Inflammatory macrophage treated with lipopolysaccharide for 4 hours (primary cell): ENCODE measurements around the gene SAMM50.

ENCODE experiments used
- DNase-seq: peaks from one replicate; pipeline ENCODE4 v3.0.0-alpha.2; 2020

The SAMM50 gene

DNA sequence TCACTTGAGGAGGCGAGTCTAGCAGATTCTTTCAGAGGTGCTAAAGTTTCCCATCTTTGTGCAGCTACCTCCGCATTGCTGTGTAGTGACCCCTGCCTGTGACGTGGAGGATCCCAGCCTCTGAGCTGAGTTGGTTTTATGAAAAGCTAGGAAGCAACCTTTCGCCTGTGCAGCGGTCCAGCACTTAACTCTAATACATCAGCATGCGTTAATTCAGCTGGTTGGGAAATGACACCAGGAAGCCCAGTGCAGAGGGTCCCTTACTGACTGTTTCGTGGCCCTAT is 8.9 kb upstream of the SAMM50 start:
- DNase-seq, result no peak

DNA sequence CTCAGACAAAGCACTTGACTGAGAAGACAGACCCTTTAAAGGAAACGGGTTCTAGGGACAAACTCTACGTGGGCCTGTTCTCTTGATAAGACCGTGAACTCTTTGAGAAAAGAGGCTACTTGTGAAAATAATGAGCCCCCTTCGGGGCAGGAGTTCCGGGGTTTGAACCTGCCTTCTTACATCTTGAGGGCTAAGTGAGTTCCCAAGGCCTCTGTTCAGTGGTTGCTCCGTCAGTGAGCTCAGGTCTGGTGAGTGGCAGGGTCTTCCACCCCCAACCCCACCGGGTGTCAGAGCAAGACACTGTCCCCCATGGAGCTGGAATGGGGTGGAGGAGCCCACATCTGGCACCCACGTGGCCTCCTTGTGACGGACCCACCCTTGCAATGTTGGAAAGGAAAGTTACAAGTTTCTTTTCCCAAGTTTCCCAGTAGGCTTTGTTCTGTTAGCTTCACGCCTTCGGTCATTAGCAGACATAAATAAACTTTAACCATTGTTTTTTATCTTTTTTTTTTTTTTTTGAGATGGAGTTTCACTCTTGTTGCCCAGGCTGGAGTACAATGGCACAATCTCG is 6.3 kb upstream of the SAMM50 start:
- DNase-seq, result no peak

DNA sequence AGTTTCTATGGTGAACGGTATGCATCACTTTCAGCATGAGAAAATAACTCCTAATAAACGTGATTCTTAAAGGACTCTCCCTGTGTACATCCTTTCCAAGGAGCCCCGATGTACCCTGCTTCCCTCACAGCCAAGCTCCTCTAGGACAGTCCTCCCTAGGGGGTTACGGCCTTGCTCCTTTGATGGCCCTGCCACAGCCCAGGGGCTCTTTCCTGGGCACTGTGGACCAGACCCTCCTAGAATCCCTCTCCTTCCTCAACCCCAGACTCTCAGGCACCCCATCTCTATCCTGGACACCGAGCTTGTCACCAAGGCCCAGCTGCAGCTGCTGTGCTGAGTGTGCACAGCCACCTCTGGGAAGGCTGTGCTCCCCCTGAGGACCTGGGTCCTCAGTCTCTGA is 3.9 kb upstream of the SAMM50 start:
- no peak for DNase-seq

DNA sequence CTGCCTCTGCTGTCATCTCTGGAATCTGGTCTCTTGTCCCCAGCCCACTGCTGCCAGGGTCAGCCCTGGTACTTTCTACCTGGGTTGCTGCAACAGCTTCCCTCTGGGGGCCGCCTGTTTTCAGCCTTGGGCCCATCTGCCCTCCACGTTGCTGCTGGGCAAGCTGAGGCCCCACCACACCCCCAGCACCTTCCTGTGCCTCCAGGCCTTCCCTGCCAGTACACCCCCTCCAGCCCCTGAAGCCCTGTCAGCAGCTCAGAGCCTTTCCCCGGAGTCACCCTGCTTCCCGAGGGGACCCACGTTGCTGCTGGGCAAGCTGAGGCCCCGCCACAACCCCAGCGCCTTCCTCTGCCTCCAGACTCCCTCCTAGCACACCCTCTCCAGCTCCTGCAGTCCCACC is 3.3 kb upstream of the SAMM50 start:
- no peak for DNase-seq

DNA sequence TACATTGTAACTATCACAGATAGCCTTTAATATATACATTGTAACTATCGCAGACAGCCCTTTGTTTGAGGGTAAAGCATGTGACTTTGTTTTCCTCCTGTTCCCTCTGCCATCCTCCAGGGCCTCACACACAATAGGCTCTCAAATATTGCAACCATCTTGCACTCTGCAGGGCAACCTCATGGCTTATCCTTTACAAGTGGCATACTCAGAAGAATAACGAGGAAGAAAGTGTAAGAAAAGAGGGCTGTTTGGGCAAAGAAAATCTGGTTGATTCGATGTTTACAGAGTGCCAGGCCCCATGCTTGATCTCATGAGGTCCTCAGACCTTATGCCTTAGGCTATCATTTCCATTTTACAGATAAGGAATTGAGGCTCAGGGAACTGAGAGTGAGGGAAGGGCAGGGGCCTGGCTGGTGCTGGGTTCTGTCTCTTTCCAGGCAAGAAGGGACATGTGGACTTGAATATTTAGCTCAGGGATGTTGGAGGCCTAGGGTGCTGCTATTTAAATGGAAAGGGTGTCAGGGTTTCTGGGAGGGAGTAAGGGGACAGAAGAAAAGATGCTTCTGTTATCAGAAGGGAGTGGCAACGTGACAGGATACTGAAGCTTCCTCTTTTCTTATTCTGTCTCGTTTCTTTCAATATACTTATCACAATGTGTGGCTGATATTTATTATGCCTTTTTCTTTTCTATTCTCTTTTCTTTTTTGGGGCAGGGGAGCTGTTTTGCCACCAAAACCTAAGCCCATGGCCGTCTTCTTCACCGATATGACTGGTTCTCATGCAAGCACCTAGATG is 1.1 kb upstream of the SAMM50 start:
- DNase-seq, result peak; percentile 5

DNA sequence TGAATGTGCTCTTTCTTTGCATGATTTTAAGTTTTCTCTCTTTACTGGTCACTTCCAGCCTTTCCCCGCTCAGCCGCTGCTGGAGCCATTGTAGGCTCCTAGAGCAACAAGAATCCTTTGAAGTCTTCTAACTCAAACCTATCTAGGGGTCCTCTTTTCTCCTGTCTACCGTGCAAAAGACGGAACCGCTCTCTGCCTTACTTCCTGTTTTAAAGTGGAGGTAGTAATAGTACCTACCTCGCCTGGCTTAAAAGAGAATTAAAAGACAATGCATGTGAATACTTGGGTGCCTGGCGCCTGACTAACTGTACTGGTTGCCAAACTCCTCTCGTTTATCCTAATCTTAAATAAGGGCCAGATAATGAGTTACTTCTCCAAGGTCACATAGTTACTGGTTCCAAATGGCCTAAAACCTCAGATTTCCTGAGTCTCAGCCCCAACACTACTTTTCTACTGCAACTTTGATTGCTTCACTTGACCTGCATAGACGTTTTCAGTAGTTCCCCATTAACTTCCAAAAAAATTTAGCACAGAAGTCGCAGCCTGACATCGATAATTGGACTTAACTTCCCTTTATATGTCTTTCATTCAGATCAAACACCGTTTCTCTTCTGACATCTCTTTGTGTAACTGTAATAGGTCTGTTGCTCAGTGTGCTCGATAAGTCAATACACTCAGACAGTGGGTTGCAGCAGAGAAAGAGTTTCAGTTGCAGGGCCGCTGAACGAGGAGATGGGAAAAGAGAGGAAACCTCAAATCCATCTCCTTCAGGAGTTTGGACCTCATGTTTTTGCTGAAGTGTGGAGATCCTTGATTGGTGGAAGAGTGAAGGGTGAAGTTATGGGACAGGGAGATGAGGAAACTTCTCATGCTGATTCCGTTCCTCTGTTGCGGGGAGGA is 891 bp downstream of the SAMM50 start:
- peak; percentile 21 for DNase-seq

DNA sequence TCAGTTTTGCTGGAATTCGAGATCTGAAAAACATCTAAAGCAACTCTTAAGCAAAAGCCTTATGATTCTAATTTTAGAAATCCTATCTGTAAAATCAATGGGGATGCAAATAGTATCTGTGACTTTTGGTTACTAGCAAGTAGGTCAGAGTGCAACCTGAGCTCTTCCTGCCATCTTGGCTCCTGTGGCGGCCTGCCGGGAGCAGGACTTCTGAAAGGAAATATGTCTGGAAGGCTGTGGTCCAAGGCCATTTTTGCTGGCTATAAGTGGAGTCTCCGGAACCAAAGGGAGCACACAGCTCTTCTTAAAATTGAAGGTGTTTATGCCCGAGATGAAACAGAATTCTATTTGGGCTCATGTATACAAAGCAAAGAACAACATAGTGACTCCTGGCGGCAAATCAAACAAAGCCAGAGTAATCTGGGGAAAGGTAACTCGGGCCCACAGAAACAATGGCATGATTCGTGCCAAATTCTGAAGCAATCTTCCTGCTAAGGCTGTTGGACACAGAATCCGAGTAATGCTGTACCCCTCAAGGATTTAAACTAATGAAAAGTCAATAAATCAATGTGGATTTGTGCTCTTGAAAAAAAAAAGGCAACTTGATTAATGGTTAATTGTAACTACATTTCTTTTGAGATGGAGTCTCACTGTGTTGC is 1.7 kb downstream of the SAMM50 start:
- DNase-seq, result no peak

DNA sequence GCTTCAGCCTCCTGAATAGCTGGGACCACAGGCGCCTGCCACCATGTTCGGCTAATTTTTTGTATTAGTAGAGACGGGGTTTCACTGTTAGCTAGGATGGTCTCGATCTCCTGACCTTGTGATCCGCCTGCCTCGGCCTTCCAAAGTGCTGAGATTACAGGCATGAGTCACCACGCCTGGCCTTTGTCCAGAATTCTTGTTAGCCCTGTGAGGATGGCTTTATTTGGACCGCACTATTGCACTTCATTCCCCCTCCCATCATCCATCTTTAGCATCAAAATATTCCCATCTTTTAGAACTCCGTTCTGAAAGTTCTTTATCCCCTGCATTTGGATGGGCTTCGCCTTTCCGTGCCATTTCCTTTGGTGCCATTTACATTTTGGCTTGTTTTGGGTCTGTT is 2.6 kb downstream of the SAMM50 start:
- no peak for DNase-seq

DNA sequence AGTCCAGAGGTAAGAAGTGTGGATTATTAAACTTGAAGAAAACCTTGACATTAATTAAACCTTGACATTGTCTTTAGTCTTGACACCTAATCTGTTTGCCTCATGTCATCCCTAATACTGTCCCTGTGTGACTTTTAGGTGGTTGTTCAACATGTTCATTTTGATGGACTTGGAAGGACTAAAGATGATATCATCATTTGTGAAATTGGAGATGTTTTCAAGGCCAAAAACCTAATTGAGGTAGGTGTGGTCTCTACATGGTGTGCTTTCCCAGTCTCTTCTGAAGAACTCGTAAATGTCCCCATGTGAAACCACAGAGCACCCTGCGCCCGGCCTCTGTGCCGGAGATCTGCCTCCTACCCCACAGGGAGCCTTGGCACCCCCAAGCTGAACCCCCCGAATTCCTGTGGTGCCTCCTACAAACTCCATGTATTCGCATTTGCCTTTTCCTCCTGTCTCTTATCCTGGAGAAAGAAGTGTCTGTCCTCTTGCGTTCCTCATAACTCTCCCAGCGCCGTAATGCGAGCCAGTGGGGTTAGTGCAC is 9.1 kb downstream of the SAMM50 start:
- DNase-seq, result no peak

DNA sequence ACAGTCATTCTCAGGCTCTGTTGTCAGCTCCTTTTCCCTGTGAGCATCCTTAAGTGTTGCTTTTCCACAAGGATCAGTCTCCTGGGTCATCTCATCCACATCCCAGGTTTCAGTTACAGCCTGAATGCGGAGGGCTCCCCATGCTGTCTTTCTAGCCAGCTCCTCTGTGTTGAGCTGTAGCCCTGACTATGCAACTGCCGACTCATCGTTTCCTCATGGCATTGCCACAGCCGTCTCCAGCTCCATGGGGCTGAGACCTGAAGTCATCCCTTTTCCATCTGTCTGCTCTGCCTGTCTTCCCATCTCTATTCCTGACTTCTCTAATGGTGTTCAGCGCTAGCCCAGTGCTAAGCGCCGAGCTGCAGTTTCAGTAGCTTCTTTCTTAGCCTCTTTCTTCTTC is 11.8 kb downstream of the SAMM50 start:
- DNase-seq, result no peak

DNA sequence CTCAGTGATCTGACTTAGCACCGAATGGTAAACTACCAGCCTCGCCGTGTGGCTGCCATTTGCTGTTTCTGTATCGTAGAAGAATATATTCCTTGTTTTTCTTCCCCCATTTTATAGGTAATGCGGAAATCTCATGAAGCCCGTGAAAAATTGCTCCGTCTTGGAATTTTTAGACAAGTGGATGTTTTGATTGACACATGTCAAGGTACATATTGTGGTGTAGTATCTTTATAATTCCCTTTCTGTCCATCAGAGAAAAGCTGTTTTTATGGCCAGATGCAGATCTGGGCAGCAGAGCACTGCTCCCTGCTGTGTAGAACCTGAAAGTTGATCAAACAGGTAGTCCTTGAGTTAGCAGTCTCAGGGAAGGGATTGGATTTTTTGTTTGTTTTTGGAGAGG is 13.4 kb downstream of the SAMM50 start:
- DNase-seq, result no peak

DNA sequence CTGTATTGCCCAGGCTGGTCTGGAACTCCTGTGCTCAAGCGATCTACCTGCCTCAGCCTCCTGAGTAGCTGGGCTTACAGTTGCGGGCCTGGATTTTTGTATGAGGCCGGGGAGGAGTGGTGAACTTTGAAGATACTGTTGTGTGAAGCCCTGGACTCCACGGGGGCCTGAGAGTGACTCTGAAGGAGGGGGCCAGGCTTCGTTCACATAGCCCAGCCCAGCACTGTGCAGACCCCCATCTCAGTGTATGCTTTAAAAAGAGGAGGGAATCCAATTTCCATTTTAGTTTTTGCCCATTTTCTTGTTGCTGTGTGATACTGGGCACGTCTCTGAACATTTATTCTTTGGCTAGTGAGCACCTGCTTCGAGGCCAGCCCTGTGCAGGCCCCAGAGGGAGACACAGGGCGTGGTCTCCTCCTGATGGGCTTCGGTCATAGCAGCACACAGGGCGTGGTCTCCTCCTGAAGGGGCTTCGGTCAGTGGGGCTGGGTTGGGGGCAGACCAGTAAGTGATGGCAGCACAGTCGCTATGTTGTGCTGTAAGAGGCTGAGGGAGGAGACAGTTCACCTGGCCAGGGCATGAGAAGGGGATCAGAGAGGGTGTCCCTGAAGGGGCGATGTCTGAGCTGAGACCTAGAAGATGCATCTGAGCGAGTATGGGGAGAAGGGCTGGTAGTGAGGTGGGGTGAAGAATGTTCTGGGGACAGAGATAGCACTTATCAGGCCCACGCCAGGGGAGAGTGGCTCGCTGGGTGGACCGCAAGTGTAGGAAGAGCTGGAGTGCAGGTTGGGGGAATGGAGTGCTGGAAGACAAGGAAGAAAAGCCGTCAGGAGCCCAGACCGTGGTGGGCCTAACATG is 14.0 kb downstream of the SAMM50 start:
- no peak for DNase-seq

DNA sequence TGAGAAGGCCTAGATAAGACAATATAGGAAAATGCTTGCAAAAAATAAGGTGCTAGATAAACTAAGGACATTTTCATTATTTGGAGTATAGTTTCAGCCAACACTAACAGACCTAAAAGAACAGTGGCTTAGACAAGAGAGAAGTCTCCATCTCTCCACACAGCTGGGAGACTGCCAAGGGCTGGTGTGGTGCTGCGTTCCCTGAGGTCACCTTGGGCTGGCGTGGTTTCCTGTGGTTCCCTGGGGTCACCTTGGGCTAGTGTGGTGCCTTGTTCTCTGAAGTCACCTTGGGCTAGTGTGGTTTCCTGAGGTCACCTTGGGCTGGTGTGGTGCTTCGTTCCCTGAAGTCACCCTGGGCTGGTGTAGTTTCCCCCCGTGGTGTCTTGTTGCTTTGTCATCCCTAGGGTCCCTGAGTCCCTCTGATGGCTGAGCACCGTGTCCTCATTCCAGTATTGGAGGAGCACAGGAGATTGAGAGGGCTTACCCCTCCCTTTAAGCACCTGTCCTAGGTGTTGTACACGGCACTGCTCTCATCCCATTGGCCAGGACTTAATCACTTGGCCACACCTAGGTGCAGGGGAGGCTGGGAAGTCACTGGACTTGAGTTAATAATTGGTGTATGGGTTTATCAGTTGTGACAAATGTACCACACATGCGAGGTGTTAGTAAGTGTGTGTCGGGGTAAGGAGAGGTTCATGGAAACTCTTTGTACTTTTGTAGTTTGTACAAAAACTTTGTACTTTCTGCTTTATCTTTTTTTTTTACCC is 14.9 kb downstream of the SAMM50 start:
- no peak for DNase-seq

DNA sequence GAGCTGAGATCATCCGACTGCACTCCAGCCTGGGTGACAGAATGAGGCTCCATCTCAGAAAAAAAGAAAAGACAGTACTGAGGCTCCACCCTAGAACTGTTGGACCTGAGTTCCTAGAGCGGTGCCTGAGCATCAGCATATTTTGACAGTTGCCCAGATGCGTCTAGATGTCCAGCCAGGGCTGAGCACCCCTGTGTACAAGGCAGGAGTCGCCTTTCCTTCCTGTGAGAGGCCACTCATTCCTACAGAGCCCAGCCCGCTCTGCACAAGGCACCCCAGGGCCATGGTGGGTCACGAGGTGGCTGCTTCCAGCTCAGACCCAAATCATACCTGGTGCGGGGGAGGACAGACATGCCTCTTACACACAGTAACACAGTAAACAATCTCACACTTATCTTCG is 15.9 kb downstream of the SAMM50 start:
- no peak for DNase-seq

DNA sequence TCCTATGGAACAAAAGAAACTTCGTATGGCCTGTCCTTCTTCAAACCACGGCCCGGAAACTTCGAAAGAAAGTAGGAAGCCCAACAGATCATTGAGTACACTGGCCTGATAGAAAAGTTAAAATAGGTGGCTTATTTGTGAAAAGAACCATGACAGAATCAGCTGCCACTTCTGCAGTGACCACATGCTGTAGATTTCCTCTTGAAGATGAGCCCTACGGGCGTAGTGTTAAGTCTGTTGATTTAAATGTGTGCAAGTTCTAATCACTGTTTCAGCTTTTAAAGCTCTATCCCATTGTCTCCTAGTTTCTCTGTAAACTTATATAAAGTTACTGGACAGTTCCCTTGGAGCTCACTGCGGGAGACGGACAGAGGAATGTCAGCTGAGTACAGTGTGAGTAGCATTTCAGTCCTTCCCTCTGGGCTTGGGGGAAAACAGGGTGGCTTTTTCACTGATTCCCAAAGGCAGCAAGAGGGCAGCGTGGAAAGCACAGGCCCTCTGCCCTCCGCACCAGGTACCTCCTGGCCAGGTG is 17.8 kb downstream of the SAMM50 start:
- DNase-seq, result no peak

DNA sequence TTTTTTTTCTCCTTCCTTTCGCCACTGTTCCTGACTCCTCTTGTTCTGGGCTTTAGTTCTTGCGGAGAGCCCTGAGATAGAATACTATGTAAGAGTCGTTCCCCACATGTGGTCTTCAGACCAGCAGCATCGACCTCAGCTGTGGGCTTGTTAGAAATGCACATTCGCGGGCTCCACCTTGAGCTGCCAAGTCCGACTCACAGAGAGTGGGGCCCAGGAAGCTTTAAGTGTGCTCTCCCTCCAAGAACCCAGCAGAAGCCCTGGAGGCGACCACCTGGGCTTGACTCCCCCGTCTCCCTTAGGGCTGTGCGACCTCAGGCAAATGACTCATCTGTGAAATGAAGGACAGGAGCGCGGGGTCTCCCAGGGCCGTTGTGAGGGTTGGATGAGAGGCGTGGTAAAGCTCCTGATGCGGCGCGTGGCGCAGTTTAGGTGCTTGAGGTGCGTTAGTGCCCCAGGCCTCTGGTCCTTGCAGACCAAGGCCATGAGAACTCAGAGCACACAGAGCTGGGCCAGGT is 18.8 kb downstream of the SAMM50 start:
- no peak for DNase-seq

DNA sequence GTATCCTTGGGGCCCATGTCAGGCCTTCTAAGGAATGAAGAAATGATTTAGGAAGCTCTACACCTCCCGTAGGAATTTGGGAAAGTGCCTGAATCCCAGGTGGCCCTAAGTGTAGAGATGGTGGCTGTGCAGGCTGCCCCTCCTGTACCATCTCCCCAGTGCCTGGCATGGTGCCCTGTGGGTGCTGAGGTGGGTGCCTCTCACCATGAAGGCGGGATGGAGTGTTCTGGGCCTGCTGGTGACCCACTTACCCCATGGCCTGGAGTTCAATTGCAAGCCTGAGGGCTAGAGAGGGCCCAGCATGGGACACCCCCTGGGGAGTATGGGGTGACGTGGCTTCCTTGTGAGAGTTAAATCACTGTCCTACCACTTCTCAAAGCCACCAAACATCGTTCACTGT is 19.8 kb downstream of the SAMM50 start:
- no peak for DNase-seq

DNA sequence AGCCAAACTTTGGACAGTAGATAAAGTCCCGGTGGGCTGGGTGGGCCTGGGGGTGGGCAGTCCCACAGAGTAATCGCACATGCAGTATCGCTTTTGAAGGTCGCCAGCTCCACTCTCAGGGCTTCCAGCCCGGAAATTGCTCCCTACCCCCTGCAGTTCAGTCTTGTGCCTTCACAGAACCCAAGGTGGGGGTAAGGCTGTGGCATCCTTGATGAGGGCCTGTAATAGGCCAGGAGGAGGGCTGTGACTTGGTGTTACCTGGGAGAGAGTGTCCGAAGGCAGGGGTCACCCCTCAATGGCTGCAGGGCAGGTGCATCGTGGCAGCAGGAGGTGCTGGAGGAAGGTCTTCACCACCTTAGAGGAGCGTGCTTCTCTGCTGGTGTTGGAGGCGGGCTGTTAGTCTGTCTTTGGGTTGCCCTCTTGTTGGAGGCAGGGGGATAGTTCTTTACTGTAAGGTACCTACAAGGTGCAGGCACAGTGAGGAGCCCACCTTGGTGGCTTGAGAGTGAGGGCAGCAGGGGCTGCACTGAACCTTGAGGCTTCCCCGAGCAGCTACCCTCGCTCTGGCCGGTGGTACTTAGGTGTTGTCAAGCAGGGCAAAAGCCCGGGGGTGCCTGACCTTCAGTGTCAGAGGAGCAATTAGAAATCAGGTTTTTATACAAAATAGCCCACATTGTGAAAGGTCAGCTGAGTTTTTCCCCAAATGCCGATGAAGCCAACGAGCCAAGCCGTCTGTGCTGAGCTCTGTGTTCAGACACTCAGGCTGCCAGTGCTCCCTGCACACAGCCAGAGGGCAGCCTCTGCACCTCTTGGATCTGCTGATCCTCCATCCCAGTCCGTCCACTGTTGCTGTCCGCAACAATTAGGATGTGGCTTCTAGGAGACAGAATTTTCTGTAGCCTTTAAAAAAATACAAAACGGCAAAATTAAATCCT is 21.9 kb downstream of the SAMM50 start:
- no peak for DNase-seq

DNA sequence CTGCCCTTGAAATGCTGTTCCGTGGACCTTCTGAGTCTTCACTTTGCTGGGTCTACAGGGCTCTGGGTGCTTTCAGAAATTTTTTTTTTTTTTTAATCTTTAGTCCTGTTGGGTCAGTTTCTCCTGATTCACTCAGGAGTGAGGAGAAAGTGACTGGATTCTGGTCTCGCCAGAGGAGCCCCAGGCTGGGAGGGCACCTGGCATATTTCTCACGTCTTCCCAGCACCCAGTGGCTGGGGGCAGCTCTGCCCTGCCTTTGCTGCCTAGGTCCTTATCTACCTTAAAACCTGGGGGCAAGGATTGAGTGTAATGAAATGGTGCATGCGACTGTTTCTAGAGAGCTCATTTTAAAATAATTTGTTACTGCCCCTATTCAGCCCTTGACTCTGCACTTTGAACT is 23.3 kb downstream of the SAMM50 start:
- DNase-seq, result no peak

DNA sequence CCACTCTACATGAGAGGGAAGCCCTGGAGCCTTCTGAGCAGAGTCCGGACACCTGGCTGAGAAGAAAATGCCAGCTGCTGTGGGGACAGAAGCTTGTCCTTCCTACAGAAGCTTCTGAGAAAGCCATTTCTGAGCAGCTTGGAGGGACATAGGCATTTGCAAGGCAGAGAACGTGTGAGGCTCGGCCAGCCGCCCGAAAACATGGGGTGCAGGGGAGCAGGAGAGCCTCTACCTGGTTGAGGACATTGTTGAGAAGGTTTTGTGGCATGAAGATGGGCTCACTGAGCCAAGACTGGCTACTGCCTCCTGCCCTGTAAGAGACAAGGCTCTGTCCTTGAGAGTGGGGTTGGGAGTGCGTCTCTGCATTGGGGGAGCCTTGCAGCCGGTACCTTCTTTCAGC is 25.3 kb downstream of the SAMM50 start:
- DNase-seq, result no peak
